COLO829 (cell line): Measurements from ENCODE around the gene SYCN.

Source experiments
- DNase-seq: peaks from one replicate; pipeline ENCODE4 v3.0.0; 2012; ENCODE audit warnings: low spot score

Gene SYCN

DNA sequence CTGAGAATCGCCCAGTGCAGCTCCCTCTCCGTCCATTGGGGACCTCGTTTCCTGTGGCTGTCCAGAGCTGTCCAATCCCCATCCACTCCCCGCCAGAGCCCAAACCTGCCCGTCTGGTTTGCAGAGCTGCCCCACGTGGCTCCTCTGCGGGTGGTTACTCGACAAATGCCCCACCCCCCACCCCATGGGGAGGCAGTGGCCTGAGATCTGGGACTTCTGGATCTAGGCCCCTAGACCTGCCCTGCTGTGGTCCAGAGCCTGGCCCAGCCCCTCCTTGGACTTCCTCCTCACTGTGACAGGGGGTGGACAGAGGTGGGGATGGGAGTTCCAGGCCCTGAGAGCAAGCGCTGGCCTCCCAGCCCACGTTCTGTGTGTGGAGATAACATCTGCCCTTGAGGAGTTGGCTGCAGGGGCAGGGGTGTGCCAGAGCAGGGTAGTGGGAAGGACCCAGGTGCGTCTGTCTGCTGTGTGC, 49.4 kb downstream of the SYCN start:
- DNase-seq: no peak

DNA sequence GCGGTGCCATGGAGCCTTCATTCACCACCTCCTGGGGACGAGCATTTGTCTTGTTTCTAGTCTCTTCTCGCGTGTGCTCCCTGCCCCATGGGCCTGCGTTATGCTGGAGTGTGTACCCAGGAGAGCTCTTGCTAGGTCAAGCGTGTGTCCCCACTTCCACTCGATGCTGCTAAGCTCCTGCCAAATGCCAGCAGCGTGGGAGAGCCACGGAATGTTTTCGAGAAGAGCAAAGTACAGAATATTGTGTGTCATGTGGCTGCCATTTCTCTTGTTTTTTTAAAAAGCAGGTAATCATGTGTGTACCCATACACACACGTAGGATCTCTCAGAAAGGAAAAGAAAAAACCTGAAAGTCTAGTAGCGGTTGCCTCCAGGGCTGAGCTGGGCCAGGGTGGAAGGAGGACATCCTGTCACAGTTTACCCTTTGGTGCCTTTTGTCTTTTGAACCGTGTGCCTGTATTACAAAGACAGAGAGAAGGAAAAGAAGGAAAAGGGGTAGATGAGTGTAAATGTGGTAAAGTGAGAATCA, 49.9 kb downstream of the SYCN start:
- DNase-seq: no peak
